ENCODE data around the gene FBXW9.

The FBXW9 gene

DNA sequence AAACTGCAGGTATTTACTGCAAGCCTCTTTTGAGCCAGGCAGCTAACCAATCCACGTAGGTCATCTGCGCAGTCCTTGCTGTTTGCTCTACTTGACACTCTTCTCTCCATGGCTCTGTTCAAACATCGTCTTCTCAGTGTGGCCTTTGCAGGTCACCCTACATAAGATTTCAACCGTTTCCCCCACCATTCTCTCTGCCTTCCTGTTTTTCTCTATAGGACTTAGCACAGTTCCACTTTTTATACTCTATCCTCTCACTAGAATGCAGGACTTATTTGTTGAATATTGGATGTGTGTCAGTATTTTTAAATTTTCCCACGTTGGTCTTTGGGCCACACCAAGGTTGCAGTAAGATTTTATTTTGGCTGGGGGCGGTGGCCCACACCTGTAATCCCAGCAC is 1.7 kb upstream of the FBXW9 start:
- TF ChIP-seq GATA3 (IDR thresholded peaks at IDR 0.05; ENCODE audit: low read depth, low read length) (no peak), GATA2 (IDR thresholded peaks at IDR 0.05; ENCODE audit: low read depth, low read length) (no peak)

DNA sequence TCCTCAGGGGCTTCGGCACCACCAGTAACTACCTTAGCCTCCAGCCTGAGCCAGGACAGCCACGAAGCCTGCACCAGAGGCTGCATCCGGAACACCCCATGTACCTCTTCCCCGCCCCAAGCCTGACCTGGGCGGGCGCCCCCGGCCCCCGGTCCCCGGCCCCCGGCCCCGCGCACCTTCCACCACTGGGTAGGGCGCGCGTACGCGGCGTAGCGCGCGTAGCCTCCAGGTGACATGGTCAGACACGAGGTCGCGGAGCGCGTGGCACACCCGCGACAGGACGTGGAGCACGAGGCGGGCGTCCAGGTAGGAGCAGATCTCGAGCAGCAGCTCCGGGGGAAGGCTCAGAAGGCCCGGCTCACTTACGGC is 450 bp downstream of the FBXW9 start:
- TF ChIP-seq GATA2 (IDR thresholded peaks at IDR 0.05; ENCODE audit: low read depth, low read length) (no peak), GATA3 (IDR thresholded peaks at IDR 0.05; ENCODE audit: low read depth, low read length) (no peak)

DNA sequence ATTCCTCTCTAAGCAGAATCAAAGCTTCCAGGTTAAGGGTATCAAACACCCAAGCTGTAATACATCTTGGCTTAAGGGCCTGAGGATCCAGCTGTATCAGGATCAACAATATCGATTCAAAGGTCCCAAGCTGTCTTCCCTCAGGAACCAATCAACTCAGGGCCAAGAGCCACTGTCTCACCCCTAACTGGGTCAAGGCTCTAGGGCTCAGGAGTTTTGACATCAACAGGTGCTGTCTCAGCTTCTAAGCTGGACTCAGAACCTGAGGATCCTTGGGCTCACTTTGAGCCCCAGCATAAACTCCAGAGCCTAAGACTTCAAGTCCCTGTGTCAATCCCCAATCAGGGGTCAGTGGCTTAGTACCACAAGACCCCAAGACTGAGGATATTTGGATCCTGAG is 917 bp downstream of the FBXW9 start:
- TF ChIP-seq GATA2 (IDR thresholded peaks at IDR 0.05; ENCODE audit: low read depth, low read length) (no peak), GATA3 (IDR thresholded peaks at IDR 0.05; ENCODE audit: low read depth, low read length) (no peak)

DNA sequence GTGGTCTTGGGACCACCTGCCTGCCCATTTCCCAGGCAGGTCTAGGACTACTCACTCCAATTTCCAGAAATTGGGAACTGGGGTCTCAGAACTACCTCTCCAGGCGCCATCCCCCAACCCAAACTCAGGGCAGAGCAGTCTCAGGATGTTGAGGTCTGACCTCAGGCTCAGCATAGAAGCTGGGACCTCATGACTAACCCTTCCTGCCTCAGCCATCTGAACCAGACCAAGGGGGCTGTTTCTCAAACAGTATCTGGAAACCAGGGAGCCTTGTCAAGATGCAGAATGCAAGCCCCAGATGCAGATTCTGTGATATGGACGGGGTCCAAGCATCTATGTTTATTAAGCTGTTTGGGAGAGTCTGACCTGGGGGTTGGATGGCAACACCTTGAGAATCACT is 1.3 kb downstream of the FBXW9 start:
- no peak for TF ChIP-seq GATA3 (IDR thresholded peaks at IDR 0.05; ENCODE audit: low read depth, low read length)

DNA sequence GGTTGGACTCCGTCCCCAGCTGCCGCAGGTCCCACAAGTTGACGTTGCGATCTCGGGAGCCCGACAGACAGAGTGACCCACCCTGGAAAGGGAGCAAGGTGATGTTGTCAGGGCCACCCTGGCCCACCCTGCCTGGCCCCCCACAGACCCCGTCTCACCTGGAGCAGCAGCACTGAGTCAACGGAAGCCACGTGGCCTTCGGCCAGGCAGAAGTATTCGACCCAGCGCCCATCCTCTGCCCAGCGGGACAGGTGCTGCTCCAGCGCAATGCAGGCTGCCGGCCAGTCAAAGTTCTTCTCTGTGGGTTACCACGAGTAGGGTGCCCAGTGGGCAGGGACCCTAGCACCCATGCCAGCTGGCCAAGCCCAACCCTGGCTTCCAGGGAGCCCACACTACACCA is 1.8 kb downstream of the FBXW9 start:
- TF ChIP-seq GATA2 (IDR thresholded peaks at IDR 0.05; ENCODE audit: low read depth, low read length) = no peak

DNA sequence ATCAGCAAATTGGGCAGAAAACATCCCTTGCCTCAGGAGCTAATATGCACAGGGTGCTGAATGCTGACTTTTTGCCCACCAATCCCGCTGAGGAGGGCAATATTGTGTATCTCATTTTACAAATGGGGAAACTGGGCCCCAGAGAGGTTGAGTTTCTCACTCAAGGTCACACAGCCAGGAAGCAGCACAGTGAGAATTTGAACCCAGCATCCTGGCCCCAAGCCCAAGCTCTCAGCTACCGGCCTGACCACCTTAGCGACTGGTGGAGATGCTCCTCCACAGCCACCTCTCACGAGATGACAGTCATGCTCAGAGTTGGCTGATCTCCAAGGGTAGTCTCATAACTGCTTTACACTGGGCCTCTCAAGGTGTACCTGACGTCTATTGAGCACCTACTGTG is 3.5 kb downstream of the FBXW9 start:
- no peak for TF ChIP-seq GATA2 (IDR thresholded peaks at IDR 0.05; ENCODE audit: low read depth, low read length)
- no peak for TF ChIP-seq GATA3 (IDR thresholded peaks at IDR 0.05; ENCODE audit: low read depth, low read length)

DNA sequence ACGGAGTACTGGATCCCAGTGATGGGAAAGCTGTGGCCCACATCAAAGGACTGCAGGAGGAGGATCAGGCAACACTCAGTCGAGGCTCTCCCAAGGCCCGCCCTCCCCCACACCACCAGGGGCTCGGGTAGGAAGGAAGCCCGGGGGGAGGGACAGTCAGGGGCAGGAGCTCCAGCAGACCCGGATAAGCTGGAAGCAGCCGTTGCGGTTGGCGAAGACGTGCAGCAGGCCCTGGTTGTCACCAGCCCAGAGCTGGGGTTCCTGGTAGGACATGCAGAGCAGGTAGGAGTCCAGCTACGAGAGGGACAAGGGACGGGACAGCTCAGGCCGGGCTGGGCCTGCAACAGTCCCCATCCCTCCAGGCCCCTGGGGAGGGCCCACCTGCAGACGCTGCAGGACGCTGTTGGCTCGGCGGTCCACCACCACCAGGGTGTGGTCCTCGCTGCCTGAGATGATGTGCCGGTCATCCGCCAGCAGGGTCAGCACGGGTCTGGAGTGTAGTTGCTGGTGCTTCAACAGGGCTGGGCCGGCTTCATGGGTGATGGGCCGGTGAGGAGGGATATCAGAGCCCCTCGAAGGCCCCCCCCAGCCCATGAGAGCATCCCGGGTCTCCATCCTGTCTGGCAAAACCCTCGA is 6.7 kb downstream of the FBXW9 start:
- TF ChIP-seq GATA3 (IDR thresholded peaks at IDR 0.05; ENCODE audit: low read depth, low read length) (no peak), GATA2 (IDR thresholded peaks at IDR 0.05; ENCODE audit: low read depth, low read length) (no peak)

DNA sequence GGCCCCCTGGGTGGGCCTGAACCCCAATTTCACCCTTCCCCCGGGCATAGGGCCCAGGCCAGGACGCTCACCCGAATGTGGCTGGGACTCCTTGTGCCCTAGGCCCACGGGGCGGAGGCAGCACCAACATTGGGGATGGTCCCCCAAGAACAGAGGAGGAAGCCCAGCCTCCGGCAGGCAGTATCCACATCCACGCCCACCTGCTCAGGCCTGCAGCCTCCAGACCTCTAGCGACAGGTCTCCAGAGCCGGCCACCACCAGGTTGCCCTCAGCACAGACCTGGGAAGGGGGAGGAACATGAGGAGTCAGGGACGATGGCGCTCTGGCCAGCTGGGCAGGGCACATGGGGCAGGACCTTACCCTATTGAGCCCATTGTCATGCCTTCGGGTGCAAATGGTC is 7.4 kb downstream of the FBXW9 start:
- TF ChIP-seq GATA2 (IDR thresholded peaks at IDR 0.05; ENCODE audit: low read depth, low read length) = no peak

DNA sequence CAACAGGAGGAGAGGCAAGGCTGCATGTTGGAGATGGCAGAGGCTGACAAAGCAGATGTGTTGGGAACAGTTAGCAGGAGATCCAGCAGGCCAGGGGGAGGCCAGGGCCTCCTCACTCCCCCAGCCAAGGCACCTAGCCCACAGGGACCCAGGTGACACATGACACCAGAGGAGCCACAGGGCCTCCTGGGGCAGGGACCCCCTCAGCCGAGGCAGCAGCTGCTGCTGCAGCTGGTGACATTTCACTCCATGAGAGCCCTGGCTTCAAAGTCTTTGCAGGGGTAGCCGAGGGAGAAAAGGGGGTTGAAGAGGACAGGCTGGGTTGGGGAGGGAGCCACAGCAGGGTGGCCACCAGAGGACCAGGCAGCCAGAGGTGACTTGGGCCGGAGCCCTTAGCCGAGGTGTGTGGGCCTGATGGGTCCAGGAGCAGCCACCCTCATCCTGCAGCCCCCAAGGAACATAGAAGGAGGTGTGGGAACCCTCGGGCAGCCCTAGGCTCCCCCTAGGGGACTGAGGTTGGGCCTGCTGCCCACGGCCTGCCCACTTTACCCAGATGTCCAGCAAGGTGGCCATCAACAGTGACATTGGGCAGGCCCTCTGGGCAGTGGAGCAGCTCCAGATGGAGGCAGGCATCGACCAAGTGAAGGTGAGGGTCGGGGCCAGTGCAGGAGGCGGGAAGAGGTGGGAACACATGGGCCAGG is 8.8 kb downstream of the FBXW9 start, which contains the start of gene GNG14:
Gene GNG14 (plus strand): TSS at position 503 of the 701 bp plus-strand sequence. CDS start 51 bp downstream, at position 554.
- no peak for TF ChIP-seq GATA3 (IDR thresholded peaks at IDR 0.05; ENCODE audit: low read depth, low read length)
- no peak for TF ChIP-seq GATA2 (IDR thresholded peaks at IDR 0.05; ENCODE audit: low read depth, low read length)

DNA sequence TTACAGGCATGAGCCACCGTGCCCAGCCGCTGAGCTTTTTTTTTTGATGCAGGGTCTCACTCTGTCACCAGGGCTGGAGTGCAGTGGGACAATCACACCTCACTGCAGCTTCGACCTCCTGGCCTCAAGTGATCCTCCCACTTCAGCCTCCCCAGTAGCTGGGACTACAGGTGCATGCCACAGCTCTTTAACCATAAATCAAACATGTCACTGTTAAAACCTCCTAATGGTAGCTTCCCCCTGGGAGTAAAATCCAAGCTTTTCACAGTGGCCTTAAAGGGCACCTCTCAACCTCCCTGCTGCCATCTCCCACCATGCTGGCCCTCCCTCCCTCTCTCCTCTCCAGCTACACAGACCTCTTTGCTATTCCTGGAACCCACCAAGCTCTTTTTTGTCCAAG is 10.6 kb downstream of the FBXW9 start:
- TF ChIP-seq GATA3 (IDR thresholded peaks at IDR 0.05; ENCODE audit: low read depth, low read length) = no peak
- no peak for TF ChIP-seq GATA2 (IDR thresholded peaks at IDR 0.05; ENCODE audit: low read depth, low read length)

DNA sequence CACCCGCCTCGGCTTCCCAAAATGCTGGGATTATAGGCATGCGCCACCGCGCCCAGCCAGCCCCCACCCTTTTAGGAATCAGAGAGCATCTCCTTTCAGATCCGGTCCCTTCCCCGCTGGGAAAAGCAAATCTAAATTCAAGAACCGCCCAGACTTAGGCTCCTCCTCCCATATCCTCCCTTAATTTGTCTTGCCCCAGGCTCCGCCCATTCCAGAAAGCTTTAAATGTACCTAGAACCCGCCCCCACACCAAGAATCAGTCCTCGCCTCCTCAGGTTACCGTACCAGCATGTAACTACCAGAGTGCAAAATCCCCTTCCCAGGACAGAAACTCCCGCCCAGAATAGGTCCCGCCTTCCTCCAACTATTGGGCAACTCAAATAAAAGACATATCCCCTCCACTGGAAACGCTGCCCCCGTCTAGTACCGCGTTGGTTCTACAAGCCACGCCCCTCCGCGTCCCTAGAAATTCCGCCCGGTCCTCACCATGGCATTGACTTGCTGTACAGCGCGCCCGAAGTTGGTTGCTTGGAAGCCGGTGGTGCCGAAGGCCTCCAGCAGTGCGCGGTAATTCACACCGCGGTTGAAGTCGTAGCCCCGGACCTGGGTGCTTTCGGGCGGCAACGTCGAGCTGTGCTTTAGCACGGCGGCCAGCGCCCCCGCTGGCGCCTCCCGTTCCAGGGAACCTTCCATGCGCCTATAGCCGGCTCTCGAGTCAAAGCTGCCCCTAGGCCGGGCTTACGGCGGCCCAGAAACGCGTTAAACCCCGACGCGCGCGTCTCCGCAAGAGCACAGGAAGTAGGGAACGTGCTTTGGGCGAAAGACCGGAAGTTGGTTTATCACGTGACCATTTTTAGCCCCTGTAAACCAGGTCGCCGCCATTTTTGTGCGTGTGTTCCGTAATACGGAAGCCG is 15.1 kb downstream of the FBXW9 start, which contains the start of gene DHPS:
Gene DHPS (minus strand): TSS at position 807 of the 914 bp plus-strand sequence. CDS start 114 bp downstream, at position 693.
- TF ChIP-seq GATA2 (IDR thresholded peaks at IDR 0.05; ENCODE audit: low read depth, low read length) (no peak), GATA3 (IDR thresholded peaks at IDR 0.05; ENCODE audit: low read depth, low read length) (no peak)

DNA sequence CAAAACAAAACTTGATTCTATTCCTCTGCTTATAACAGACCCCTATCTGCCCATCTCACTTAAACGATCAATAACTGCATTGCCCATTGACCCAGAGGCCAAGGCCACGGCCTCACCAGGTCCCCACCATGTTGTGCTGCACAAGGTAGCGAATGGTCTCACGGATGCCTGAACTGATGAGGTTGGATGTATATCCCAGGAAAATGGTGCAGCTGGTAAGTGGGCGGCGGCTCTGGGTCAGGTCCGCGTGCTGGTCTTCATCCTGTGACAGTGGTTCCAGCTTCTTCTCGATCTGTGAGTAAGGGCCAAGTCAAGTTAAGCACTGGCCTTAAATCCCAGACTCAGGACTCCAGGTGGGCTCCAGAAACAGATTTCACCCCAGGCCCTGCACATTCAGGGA is 16.4 kb downstream of the FBXW9 start:
- no peak for TF ChIP-seq GATA3 (IDR thresholded peaks at IDR 0.05; ENCODE audit: low read depth, low read length)
- no peak for TF ChIP-seq GATA2 (IDR thresholded peaks at IDR 0.05; ENCODE audit: low read depth, low read length)

DNA sequence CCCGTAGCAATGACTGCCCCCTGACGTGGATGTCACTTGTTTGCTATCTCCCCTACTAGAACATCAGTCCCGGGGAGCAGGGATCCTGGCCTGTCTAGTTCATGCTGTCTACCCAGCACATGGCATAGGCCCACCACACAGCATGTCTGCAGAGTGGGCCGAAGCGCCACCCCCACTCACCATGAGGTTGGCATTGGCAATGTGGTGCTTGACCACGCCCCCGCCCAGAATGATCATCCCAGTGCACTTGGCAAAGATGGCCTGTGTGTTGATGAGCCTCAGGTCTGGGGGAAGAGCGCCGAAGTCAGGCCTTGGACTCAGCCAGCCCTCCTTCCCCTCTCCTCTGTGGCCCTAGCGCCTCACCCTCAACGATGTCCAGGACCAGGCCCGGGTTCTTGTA is 19.5 kb downstream of the FBXW9 start:
- no peak for TF ChIP-seq GATA2 (IDR thresholded peaks at IDR 0.05; ENCODE audit: low read depth, low read length)
- no peak for TF ChIP-seq GATA3 (IDR thresholded peaks at IDR 0.05; ENCODE audit: low read depth, low read length)

DNA sequence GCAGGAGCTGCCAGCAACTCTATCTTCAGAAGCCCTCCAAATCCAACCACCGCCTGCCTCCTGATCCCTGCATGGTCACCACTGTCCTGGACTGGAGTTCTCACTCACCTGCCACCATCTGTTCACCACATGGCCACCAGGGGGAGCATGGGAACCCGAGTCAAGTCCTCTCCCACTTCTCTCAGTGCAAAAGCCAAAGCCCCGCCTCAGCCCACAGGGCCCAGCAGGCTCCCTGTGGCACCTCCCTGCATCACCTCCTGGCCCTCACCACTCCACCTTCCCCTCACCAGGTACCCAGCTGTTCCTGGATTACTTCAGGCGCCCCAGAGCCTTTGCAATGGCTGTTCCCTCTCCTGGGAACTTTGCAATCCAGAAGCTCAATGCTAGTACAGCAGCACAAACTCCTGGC is 20.0 kb downstream of the FBXW9 start:
- TF ChIP-seq GATA3 (IDR thresholded peaks at IDR 0.05; ENCODE audit: low read depth, low read length) = no peak
- TF ChIP-seq GATA2 (IDR thresholded peaks at IDR 0.05; ENCODE audit: low read depth, low read length) = no peak

DNA sequence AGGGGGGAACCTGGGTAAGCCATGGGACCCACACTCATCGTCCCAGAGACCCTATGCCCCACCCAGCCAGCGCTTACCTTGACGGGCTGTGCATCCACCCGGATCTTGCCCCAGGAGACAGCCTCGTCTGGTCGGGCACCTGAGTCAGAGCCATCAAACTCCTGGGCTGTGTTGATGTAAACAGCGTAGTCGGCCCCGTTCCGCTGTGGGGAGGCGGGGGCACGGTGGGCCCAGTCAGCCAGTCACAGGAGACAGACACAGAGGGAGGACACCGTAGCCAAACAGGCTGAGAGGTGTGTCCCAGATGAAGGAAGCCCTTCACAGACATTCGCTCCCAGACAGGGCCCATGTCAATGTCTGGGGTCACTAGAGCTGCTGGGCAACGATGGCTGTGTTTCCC is 20.5 kb downstream of the FBXW9 start:
- no peak for TF ChIP-seq GATA2 (IDR thresholded peaks at IDR 0.05; ENCODE audit: low read depth, low read length)
- no peak for TF ChIP-seq GATA3 (IDR thresholded peaks at IDR 0.05; ENCODE audit: low read depth, low read length)
